ENCODE data around the gene KANK4. TPM values are rescaled to one million over a fixed set of nuclear protein-coding genes. Genes with fewer than 3 reads are reported as not detected.

KANK4 gene
- total RNA-seq, 4 donors from 2014 or later: 14.5 TPM; not detected in 3

DNA sequence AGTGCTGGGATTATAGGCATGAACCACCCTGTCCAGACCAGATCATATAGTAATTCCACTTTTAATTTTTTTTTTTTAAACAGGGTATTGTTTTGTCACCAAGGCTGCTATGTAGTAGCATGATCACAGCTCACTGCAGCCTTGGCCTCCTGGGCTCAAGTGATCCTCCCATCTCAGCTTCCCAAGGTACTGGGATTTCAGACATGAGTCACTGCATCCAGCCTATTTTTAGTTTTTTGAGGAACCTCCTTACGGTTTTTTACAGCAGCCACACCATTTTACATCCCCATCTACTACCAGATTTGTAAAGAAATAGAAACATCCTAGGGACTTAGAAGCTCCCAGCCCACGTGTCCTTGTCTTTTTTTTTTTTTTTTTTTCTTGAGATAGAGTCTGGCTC, 100.6 kb downstream of the KANK4 start:
- no peak overlapping the region for H3K4me3 ChIP-seq
- no peaks in the 10 kb centered on the region for H3K4me1 ChIP-seq
- no peaks in the 10 kb centered on the region for H3K36me3 ChIP-seq
- no peak for DNase-seq
- no peak for TF ChIP-seq POLR2A (IDR thresholded peaks at IDR 0.05)
- TF ChIP-seq, protein P1, sequence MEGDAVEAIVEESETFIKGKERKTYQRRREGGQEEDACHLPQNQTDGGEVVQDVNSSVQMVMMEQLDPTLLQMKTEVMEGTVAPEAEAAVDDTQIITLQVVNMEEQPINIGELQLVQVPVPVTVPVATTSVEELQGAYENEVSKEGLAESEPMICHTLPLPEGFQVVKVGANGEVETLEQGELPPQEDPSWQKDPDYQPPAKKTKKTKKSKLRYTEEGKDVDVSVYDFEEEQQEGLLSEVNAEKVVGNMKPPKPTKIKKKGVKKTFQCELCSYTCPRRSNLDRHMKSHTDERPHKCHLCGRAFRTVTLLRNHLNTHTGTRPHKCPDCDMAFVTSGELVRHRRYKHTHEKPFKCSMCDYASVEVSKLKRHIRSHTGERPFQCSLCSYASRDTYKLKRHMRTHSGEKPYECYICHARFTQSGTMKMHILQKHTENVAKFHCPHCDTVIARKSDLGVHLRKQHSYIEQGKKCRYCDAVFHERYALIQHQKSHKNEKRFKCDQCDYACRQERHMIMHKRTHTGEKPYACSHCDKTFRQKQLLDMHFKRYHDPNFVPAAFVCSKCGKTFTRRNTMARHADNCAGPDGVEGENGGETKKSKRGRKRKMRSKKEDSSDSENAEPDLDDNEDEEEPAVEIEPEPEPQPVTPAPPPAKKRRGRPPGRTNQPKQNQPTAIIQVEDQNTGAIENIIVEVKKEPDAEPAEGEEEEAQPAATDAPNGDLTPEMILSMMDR (IDR thresholded peaks at IDR 0.05): no peak
- no peaks in the 10 kb centered on the region for H3K9me3 ChIP-seq
- H3K27me3 ChIP-seq: no peaks in the 10 kb centered on the region
- no peak overlapping the region for H3K27ac ChIP-seq
- intact Hi-C loops (cut with DNase I; ENCODE audit: low total_unique reads): no loop called here

- Histone ChIP-seq H3K27ac (no peak overlapping the region), H3K36me3 (no peaks in the 10 kb centered on the region), H3K27me3 (no peaks in the 10 kb centered on the region), H3K9me3 (no peaks in the 10 kb centered on the region), H3K4me3 (no peak overlapping the region), H3K4me1 (no peaks in the 10 kb centered on the region)
- intact Hi-C loops (cut with DNase I; ENCODE audit: low total_unique reads): no loop called here
- TF ChIP-seq, protein P1 (IDR thresholded peaks at IDR 0.05): no peak
- no peak for TF ChIP-seq POLR2A (IDR thresholded peaks at IDR 0.05)
- DNase-seq: no peak
Observed at GRCh38 chr1:62213075-62213914, 105.9 kb downstream of the KANK4 start.

- H3K27ac ChIP-seq: no peak overlapping the region
- no peak for DNase-seq
- H3K9me3 ChIP-seq: no peaks in the 10 kb centered on the region
- H3K4me3 ChIP-seq: no peak overlapping the region
- H3K36me3 ChIP-seq: no peaks in the 10 kb centered on the region
- intact Hi-C loops (cut with DNase I; ENCODE audit: low total_unique reads): no loop called here
- H3K4me1 ChIP-seq: no peaks in the 10 kb centered on the region
- no peaks in the 10 kb centered on the region for H3K27me3 ChIP-seq
- TF ChIP-seq POLR2A (IDR thresholded peaks at IDR 0.05): no peak
- TF ChIP-seq, protein P1 (IDR thresholded peaks at IDR 0.05): no peak
Observed at GRCh38 chr1:62212411-62212810, 106.8 kb downstream of the KANK4 start.

DNA sequence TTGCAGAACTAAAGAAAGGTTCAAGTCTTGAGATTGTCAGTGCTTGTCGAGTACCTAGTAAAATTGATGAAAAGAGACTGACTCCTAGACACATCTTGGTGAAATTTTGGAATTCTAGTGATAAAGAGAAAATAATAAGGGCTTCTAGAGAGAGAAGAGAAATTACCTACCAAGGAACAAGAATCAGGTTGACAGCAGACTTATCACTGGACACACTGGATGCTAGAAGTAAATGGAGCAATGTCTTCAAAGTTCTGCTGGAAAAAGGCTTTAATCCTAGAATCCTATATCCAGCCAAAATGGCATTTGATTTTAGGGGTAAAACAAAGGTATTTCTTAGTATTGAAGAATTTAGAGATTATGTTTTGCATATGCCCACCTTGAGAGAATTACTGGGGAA, 108.3 kb downstream of the KANK4 start:
- Histone ChIP-seq H3K36me3 (no peaks in the 10 kb centered on the region), H3K9me3 (no peaks in the 10 kb centered on the region), H3K27ac (no peak overlapping the region), H3K27me3 (no peaks in the 10 kb centered on the region), H3K4me3 (no peak overlapping the region), H3K4me1 (no peaks in the 10 kb centered on the region)
- DNase-seq: no peak
- no peak for TF ChIP-seq POLR2A (IDR thresholded peaks at IDR 0.05)
- TF ChIP-seq, protein P1 (IDR thresholded peaks at IDR 0.05): no peak
- intact Hi-C loops (cut with DNase I; ENCODE audit: low total_unique reads): no loop called here

DNA sequence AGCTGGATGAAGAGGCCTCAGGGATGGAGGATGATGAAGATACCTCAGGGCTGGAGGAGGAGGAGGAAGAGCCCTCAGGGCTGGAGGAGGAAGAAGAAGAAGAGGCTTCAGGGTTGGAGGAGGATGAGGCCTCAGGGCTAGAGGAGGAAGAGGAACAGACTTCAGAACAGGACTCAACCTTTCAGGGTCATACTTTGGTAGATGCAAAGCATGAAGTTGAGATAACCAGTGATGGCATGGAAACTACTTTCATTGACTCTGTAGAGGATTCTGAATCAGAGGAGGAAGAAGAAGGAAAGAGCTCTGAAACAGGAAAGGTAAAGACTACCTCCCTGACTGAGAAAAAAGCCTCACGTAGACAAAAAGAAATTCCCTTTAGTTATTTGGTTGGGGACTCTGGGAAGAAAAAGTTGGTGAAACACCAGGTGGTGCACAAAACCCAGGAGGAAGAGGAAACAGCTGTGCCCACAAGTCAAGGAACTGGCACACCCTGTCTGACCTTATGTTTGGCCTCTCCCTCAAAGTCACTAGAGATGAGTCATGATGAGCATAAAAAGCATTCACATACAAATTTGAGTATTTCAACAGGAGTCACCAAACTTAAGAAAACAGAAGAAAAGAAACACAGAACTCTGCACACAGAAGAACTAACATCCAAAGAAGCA, 109.2 kb downstream of the KANK4 start:
- Histone ChIP-seq H3K36me3 (no peaks in the 10 kb centered on the region), H3K27ac (no peak overlapping the region), H3K9me3 (no peaks in the 10 kb centered on the region), H3K4me3 (no peak overlapping the region), H3K4me1 (no peaks in the 10 kb centered on the region), H3K27me3 (no peaks in the 10 kb centered on the region)
- TF ChIP-seq, protein P1 (IDR thresholded peaks at IDR 0.05): no peak
- no peak for TF ChIP-seq POLR2A (IDR thresholded peaks at IDR 0.05)
- DNase-seq: no peak
- intact Hi-C loops (cut with DNase I; ENCODE audit: low total_unique reads): no loop called here

Data from uterus (tissue), 4 donors.